HG03565 (cell line): ENCODE data around the gene PRKCB.

Experiments used
- ATAC-seq: cut with Tn5 transposase; IDR thresholded peaks from one replicate; pipeline ENCODE4 v1.9.1; 2021; ENCODE audit warnings: mild to moderate bottlenecking, moderate library complexity; ENCODE audit not compliant: unreplicated experiment

The PRKCB gene

GRCh38 chr16:24118126-24118821 lies 282.5 kb downstream of the PRKCB start:
- ATAC-seq, result no peak

GRCh38 chr16:24119807-24120206 lies 284.0 kb downstream of the PRKCB start:
- ATAC-seq, result no peak

- no peak for ATAC-seq
Measured at GRCh38 chr16:24123275-24123674, 287.5 kb downstream of the PRKCB start.

GRCh38 chr16:24124291-24124690 lies 288.5 kb downstream of the PRKCB start:
- ATAC-seq, result no peak

GRCh38 chr16:24125214-24125613 lies 289.4 kb downstream of the PRKCB start:
- no peak for ATAC-seq

GRCh38 chr16:24129412-24129918 lies 293.7 kb downstream of the PRKCB start:
- ATAC-seq, result no peak

- ATAC-seq, result no peak
Measured at GRCh38 chr16:24130494-24131085, 294.8 kb downstream of the PRKCB start.

- ATAC-seq, result no peak
Measured at GRCh38 chr16:24131294-24131693, 295.5 kb downstream of the PRKCB start.

- ATAC-seq, result no peak
Measured at GRCh38 chr16:24132048-24132796, 296.4 kb downstream of the PRKCB start.

GRCh38 chr16:24132797-24133155 lies 297.0 kb downstream of the PRKCB start:
- no peak for ATAC-seq

GRCh38 chr16:24135624-24136565 lies 300.1 kb downstream of the PRKCB start:
- ATAC-seq, result no peak

GRCh38 chr16:24138024-24138423 lies 302.2 kb downstream of the PRKCB start:
- ATAC-seq, result no peak

- no peak for ATAC-seq
Measured at GRCh38 chr16:24138575-24138974, 302.8 kb downstream of the PRKCB start.

- ATAC-seq, result no peak
Measured at GRCh38 chr16:24139282-24139681, 303.5 kb downstream of the PRKCB start.

- no peak for ATAC-seq
Measured at GRCh38 chr16:24140730-24141129, 304.9 kb downstream of the PRKCB start.

GRCh38 chr16:24141466-24141865 lies 305.7 kb downstream of the PRKCB start:
- no peak for ATAC-seq

GRCh38 chr16:24141917-24142316 lies 306.1 kb downstream of the PRKCB start:
- ATAC-seq, result no peak

GRCh38 chr16:24145927-24146326 lies 310.1 kb downstream of the PRKCB start:
- no peak for ATAC-seq

- ATAC-seq, result no peak
Measured at GRCh38 chr16:24146518-24146917, 310.7 kb downstream of the PRKCB start.

GRCh38 chr16:24149102-24149501 lies 313.3 kb downstream of the PRKCB start:
- peak; percentile 48 for ATAC-seq

GRCh38 chr16:24150282-24150681 lies 314.5 kb downstream of the PRKCB start:
- no peak for ATAC-seq
